ENCODE measurements around the gene XRN2. TPM values are rescaled to one million over a fixed set of nuclear protein-coding genes. Genes with fewer than 3 reads are reported as not detected.

The XRN2 gene
- total RNA-seq, 1 experiment from 2014 or later: 122 TPM

GRCh38 chr20:21266191-21266536 is 37.0 kb upstream of the XRN2 start:
- ChIA-PET POLR2A (ENCODE audit: low non-redundant PET) (no interaction called here), CTCF (no interaction called here)
- no TSS peak for BruUV-seq (replicated peaks)
- Histone ChIP-seq H3K4me1 (ENCODE audit: insufficient read depth, low read length, poor library complexity, severe bottlenecking) (no peaks in the 10 kb centered on the region), H3K9me3 (ENCODE audit: low read depth, low read length, poor library complexity, severe bottlenecking) (no peaks in the 10 kb centered on the region), H3K27me3 (replicated peaks; ENCODE audit: insufficient read depth, low read depth, low read length, poor library complexity) (no peaks in the 10 kb centered on the region), H3K36me3 (ENCODE audit: insufficient read depth, low read length, poor library complexity, severe bottlenecking) (no peaks in the 10 kb centered on the region), H3K4me3 (ENCODE audit: low read depth, low read length, poor library complexity, severe bottlenecking) (no peak overlapping the region), H3K27ac (ENCODE audit: low read depth, low read length, poor library complexity, severe bottlenecking) (no peak overlapping the region)
- intact Hi-C loops (cut with micrococcal nuclease; ENCODE audit: unreplicated experiment): no loop called here
- no peak for DNase-seq (ENCODE audit: low spot score)
- no peak for TF ChIP-seq EZH2 (IDR thresholded peaks at IDR 0.05; ENCODE audit: borderline replicate concordance, low read depth, low read length, poor library complexity, severe bottlenecking)
- no peak for TF ChIP-seq CTCF (conservative IDR thresholded peaks at IDR 0.05; ENCODE audit: low read depth, low read length)

- intact Hi-C loops (cut with micrococcal nuclease; ENCODE audit: unreplicated experiment): no loop called here
- H3K9me3 ChIP-seq (ENCODE audit: low read depth, low read length, poor library complexity, severe bottlenecking): no peaks in the 10 kb centered on the region
- no peak for TF ChIP-seq CTCF (conservative IDR thresholded peaks at IDR 0.05; ENCODE audit: low read depth, low read length)
- no peak for TF ChIP-seq EZH2 (IDR thresholded peaks at IDR 0.05; ENCODE audit: borderline replicate concordance, low read depth, low read length, poor library complexity, severe bottlenecking)
- ChIA-PET CTCF (no interaction called here), POLR2A (ENCODE audit: low non-redundant PET) (no interaction called here)
- H3K27me3 ChIP-seq (replicated peaks; ENCODE audit: insufficient read depth, low read depth, low read length, poor library complexity): no peaks in the 10 kb centered on the region
- no TSS peak for BruUV-seq (replicated peaks)
- H3K4me3 ChIP-seq (ENCODE audit: low read depth, low read length, poor library complexity, severe bottlenecking): no peak overlapping the region
- DNase-seq (ENCODE audit: low spot score): no peak
- no peak overlapping the region for H3K27ac ChIP-seq (ENCODE audit: low read depth, low read length, poor library complexity, severe bottlenecking)
- no peaks in the 10 kb centered on the region for H3K4me1 ChIP-seq (ENCODE audit: insufficient read depth, low read length, poor library complexity, severe bottlenecking)
- H3K36me3 ChIP-seq (ENCODE audit: insufficient read depth, low read length, poor library complexity, severe bottlenecking): no peaks in the 10 kb centered on the region
Observed at GRCh38 chr20:21269772-21270171, 33.4 kb upstream of the XRN2 start.

GRCh38 chr20:21270806-21271205 is 32.3 kb upstream of the XRN2 start:
- H3K4me3 ChIP-seq (ENCODE audit: low read depth, low read length, poor library complexity, severe bottlenecking): no peak overlapping the region
- H3K36me3 ChIP-seq (ENCODE audit: insufficient read depth, low read length, poor library complexity, severe bottlenecking): no peaks in the 10 kb centered on the region
- DNase-seq (ENCODE audit: low spot score): no peak
- H3K4me1 ChIP-seq (ENCODE audit: insufficient read depth, low read length, poor library complexity, severe bottlenecking): no peaks in the 10 kb centered on the region
- POLR2A ChIA-PET (ENCODE audit: low non-redundant PET): no interaction called here
- intact Hi-C loops (cut with micrococcal nuclease; ENCODE audit: unreplicated experiment): no loop called here
- H3K27ac ChIP-seq (ENCODE audit: low read depth, low read length, poor library complexity, severe bottlenecking): no peak overlapping the region
- no TSS peak for BruUV-seq (replicated peaks)
- CTCF ChIA-PET: interaction anchor here (0.6 kb wide), 1 partner anchor 151 kb away, joined by 7 read pairs; no protein-coding TSS in a partner anchor
- H3K9me3 ChIP-seq (ENCODE audit: low read depth, low read length, poor library complexity, severe bottlenecking): no peaks in the 10 kb centered on the region
- H3K27me3 ChIP-seq (replicated peaks; ENCODE audit: insufficient read depth, low read depth, low read length, poor library complexity): no peaks in the 10 kb centered on the region
- TF ChIP-seq CTCF (conservative IDR thresholded peaks at IDR 0.05; ENCODE audit: low read depth, low read length) (no peak), EZH2 (IDR thresholded peaks at IDR 0.05; ENCODE audit: borderline replicate concordance, low read depth, low read length, poor library complexity, severe bottlenecking) (no peak)

Measured in A673 (cell line).